MCF 10A (cell line): ENCODE measurements around the gene RIPK4. TPM values are rescaled to one million over a fixed set of nuclear protein-coding genes. Genes with fewer than 3 reads are reported as not detected.

Experiments used
- BruUV-seq: library from RNA; stranded (reverse); fragments of 400-500 nt; replicated peaks from 2 replicates; lab custom pipeline; 2021; lab: Mats Ljungman, UMichigan
- CTCF ChIA-PET: fragments of 300-600 bp; sonication (Branson Sonifier 250); formaldehyde crosslinking; extraction: SDS; loops from one replicate; lab custom pipeline; 2021; ENCODE audit warnings: antibody characterized with exemption, inconsistent platforms; lab: Yijun Ruan, JAX
- POLR2A ChIA-PET: fragments of 300-600, 350-650 bp; sonication (Branson Sonifier 250); formaldehyde crosslinking; extraction: SDS; loops from one replicate; lab custom pipeline; 2020; ENCODE audit warnings: antibody characterized with exemption, inconsistent platforms; lab: Yijun Ruan, JAX
- DNase-seq: peaks from one replicate; pipeline ENCODE4 v3.0.0-alpha.2; 2018; ENCODE audit not compliant: unreplicated experiment
- H3K27ac Mint-ChIP-seq: one replicate; pipeline ENCODE4 v1.8.0; 2022; ENCODE audit warnings: mild to moderate bottlenecking, low read depth, mixed read lengths; ENCODE audit not compliant: unreplicated experiment
- H3K27me3 Mint-ChIP-seq: one replicate; pipeline ENCODE4 v1.8.0; 2022; ENCODE audit warnings: mixed read lengths; ENCODE audit not compliant: insufficient read depth, unreplicated experiment
- H3K36me3 Mint-ChIP-seq: one replicate; pipeline ENCODE4 v1.8.0; 2022; ENCODE audit warnings: mild to moderate bottlenecking, moderate library complexity, mixed read lengths; ENCODE audit not compliant: insufficient read depth, unreplicated experiment
- H3K4me1 Mint-ChIP-seq: one replicate; pipeline ENCODE4 v1.8.0; 2022; ENCODE audit warnings: mixed read lengths; ENCODE audit not compliant: insufficient read depth, unreplicated experiment
- H3K4me3 Mint-ChIP-seq: one replicate; pipeline ENCODE4 v1.8.0; 2022; ENCODE audit warnings: mild to moderate bottlenecking, moderate library complexity, mixed read lengths; ENCODE audit not compliant: unreplicated experiment
- H3K9me3 Mint-ChIP-seq: one replicate; pipeline ENCODE4 v1.8.0; 2022; ENCODE audit warnings: mixed read lengths; ENCODE audit not compliant: unreplicated experiment
- intact Hi-C: fragments of 100-400 bp; cut with micrococcal nuclease; formaldehyde crosslinking; loops from 2 replicates; pipeline ENCODE4 v1.14.1; 2022
- total RNA-seq: library from RNA; stranded (reverse); gene quantifications from 2 replicates; pipeline ENCODE4 v1.2.3, GENCODE V29; 2022
- TF ChIP-seq, protein P1 (sequence below): fragments of 200-600 bp; IDR thresholded peaks from one replicate; pipeline ENCODE4 v1.8.0; 2022; ENCODE audit warnings: antibody characterized with exemption, mild to moderate bottlenecking; ENCODE audit not compliant: unreplicated experiment

The RIPK4 gene
- total RNA-seq, 1 experiment from 2014 or later, result 22.3 TPM

DNA sequence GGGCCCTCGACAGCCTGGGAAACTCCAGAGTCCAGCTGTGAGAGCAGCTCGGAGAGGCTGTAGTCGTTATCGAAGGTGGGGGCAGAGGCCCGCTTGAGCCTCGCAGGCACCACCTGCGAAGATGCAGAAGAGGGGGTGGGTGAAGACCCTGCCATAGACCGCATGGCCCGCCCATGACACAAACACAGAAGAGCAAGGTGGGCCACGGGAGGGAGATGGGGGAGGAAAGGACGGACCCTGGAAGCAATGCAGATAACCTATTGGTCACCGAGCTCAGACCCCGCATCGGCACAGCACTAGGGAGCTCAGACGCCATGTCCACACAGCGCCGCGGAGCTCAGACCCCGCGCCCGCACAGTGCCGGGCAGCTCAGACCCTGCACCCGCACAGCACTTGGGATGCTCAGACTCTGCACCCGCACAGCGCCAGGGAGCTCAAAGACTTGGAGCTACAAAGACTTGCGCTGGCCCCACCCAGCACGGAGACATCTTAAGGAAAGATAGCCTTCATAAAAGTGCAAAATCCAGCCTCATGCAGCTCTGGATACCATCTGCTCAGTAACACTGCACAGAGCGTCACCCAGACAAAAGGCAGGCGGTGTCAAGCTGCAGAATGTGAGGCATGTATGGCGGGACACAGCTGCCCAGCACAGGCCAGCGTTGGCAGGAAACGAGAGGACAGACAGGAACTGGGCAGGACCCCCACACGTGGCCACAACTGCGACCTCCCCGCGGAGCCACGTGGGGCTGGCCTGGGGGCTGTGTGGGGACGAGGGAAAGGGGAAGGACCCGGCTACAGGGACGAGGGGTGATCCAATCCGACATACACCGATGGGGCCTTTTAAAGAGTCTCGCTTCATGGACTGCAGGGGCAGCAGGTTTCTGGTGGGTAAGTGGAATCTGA lies 22.6 kb downstream of the RIPK4 start:
- TF ChIP-seq, protein P1, sequence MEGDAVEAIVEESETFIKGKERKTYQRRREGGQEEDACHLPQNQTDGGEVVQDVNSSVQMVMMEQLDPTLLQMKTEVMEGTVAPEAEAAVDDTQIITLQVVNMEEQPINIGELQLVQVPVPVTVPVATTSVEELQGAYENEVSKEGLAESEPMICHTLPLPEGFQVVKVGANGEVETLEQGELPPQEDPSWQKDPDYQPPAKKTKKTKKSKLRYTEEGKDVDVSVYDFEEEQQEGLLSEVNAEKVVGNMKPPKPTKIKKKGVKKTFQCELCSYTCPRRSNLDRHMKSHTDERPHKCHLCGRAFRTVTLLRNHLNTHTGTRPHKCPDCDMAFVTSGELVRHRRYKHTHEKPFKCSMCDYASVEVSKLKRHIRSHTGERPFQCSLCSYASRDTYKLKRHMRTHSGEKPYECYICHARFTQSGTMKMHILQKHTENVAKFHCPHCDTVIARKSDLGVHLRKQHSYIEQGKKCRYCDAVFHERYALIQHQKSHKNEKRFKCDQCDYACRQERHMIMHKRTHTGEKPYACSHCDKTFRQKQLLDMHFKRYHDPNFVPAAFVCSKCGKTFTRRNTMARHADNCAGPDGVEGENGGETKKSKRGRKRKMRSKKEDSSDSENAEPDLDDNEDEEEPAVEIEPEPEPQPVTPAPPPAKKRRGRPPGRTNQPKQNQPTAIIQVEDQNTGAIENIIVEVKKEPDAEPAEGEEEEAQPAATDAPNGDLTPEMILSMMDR, result no peak
- DNase-seq, result no peak
- intact Hi-C loops, result no loop called here
- CTCF ChIA-PET, result interaction anchor here (0.6 to 1.3 kb wide), 3 partner anchors 12 to 132 kb away, joined by 3 to 4 read pairs (median 3); no protein-coding TSS in a partner anchor
- no TSS peak for BruUV-seq
- peaks cover 97% of the 10 kb centered on the region for H3K36me3 Mint-ChIP-seq
- H3K27ac Mint-ChIP-seq, result no peak overlapping the region
- H3K4me1 Mint-ChIP-seq, result no peaks in the 10 kb centered on the region
- no peaks in the 10 kb centered on the region for H3K9me3 Mint-ChIP-seq
- no peak overlapping the region for H3K4me3 Mint-ChIP-seq
- POLR2A ChIA-PET, result interaction anchor here (0.8 to 1.4 kb wide), 4 partner anchors 8 to 66 kb away, joined by 3 to 5 read pairs (median 4); no protein-coding TSS in a partner anchor
- no peaks in the 10 kb centered on the region for H3K27me3 Mint-ChIP-seq

DNA sequence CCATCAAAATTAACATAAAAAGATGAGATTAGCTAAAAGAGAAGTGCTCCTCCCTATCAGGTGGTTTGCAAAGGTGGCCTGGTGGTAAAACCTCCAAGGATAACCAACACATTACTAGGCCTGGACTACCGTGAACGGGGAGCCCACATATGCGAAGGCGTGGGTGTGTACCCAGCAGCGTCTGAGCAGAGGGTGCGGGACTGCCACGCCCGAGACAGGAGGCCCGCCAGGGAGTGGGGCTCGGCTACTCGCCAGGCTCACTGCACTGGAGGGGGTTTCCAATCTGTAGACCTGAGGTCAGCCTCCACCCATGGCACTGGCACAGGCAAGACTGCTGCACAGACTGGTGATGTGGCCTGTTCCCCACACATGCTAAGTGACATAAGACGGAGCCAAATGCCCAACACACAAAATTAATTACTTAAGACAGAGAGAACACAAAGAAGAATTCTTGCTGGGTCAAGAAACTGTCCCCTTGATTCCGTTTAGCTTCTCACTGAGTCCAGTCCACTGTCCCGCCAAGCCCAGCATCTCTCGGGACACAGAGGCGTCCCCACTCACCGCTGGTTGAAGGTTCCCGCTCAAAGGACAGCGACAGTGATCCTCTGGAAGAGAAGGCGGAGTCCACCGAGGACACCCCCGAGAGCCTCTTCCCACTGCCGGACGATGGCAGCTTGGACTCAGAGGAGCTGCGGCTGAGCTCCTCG lies 23.4 kb downstream of the RIPK4 start:
- Mint-ChIP-seq H3K27ac (no peak overlapping the region), H3K9me3 (no peaks in the 10 kb centered on the region), H3K27me3 (no peaks in the 10 kb centered on the region), H3K4me1 (no peaks in the 10 kb centered on the region), H3K4me3 (no peak overlapping the region), H3K36me3 (peaks cover 97% of the 10 kb centered on the region)
- CTCF ChIA-PET, result interaction anchor here (1.3 kb wide), 1 partner anchor 131 kb away, joined by 4 read pairs; no protein-coding TSS in a partner anchor
- TF ChIP-seq, protein P1, result no peak
- POLR2A ChIA-PET, result interaction anchor here (0.6 to 1.4 kb wide), 4 partner anchors 9 to 93 kb away, joined by 3 to 5 read pairs (median 4); no protein-coding TSS in a partner anchor
- no peak for DNase-seq
- BruUV-seq, result no TSS peak
- intact Hi-C loops, result no loop called here

DNA sequence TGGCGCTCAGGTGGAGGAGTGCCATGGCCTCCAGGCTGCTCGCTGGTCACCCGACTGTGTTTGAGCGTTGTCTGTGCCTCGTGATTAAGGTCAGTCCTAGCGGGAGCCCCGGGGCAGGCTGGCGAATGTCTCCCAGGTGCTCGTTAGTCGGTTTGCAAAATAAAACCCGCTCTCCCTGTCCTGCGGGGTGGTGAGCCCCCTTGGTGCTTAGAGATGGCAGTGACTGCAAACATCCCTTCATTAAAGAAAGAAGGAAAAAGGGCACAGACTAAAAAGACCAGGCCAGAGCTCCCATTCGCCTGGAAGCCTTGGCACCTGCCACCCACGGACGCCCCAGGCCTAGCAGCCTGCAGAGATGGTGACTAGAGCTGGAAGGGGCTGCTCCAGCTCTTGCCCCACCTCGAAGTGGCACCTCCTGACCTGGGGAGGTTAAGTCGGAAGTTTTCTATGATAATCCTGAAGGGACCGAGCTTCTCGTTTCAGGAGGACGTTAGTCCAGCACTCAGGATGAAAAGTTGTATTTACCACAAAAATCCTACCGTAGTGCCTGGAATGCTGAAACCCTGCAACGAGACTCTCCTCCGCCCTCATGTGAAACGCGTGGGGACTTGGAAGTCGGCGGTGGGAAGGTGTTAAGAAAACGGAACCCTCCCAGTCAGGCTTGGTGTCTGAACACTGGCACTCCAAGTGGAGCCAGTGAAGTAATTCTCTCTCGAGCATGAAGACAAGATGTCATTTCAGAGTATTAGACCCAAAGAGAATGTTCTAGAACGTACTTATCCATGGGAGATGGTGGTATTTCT lies 24.6 kb downstream of the RIPK4 start:
- no TSS peak for BruUV-seq
- H3K4me1 Mint-ChIP-seq, result no peaks in the 10 kb centered on the region
- no peaks in the 10 kb centered on the region for H3K27me3 Mint-ChIP-seq
- H3K36me3 Mint-ChIP-seq, result peaks cover 97% of the 10 kb centered on the region
- POLR2A ChIA-PET, result interaction anchor here (0.6 to 1.2 kb wide), 3 partner anchors 10 to 92 kb away, joined by 3 read pairs; no protein-coding TSS in a partner anchor
- no peak for DNase-seq
- TF ChIP-seq, protein P1, result no peak
- intact Hi-C loops, result no loop called here
- CTCF ChIA-PET, result interaction anchor here (0.7 kb wide), 1 partner anchor 695 kb away, joined by 3 read pairs; no protein-coding TSS in a partner anchor
- no peak overlapping the region for H3K4me3 Mint-ChIP-seq
- no peak overlapping the region for H3K27ac Mint-ChIP-seq
- H3K9me3 Mint-ChIP-seq, result no peaks in the 10 kb centered on the region
